Nucleus accumbens (tissue), 56 donors: ENCODE measurements around the gene CHRD.

ENCODE experiments used
- DNase-seq, 56 donors: peaks; one replicate each; lab custom pipeline; 2025; lab: John Stamatoyannopoulos, UW

CHRD gene

GRCh38 chr3:184380185-184380626 lies 352 bp downstream of the CHRD start:
- DNase-seq: peak in 32 of 56 donors; percentile 9 to 72 (median 26)

- no peak for DNase-seq
These were observed 890 bp downstream of the CHRD start for GRCh38 chr3:184380627-184381260.

- no peak for DNase-seq
These were observed 1.7 kb downstream of the CHRD start for GRCh38 chr3:184381261-184382224.

GRCh38 chr3:184382326-184383032 lies 2.6 kb downstream of the CHRD start:
- no peak for DNase-seq

GRCh38 chr3:184383033-184383740 lies 3.3 kb downstream of the CHRD start:
- DNase-seq: no peak

- no peak for DNase-seq
These were observed 4.5 kb downstream of the CHRD start for GRCh38 chr3:184384342-184384741.

GRCh38 chr3:184384856-184385422 lies 5.1 kb downstream of the CHRD start:
- DNase-seq: peak in 3 of 56 donors; percentile 14 to 28 (median 18)

GRCh38 chr3:184386047-184386806 lies 6.4 kb downstream of the CHRD start:
- no peak for DNase-seq

- DNase-seq: no peak
These were observed 7.4 kb downstream of the CHRD start for GRCh38 chr3:184387174-184387714.

GRCh38 chr3:184388164-184388935 lies 8.5 kb downstream of the CHRD start:
- no peak for DNase-seq

GRCh38 chr3:184388936-184389230 lies 9.0 kb downstream of the CHRD start:
- no peak for DNase-seq

- DNase-seq: no peak
These were observed 9.5 kb downstream of the CHRD start for GRCh38 chr3:184389384-184389783.

GRCh38 chr3:184389935-184390528 lies 10.2 kb downstream of the CHRD start:
- DNase-seq: no peak

- DNase-seq: no peak
These were observed 11.4 kb downstream of the CHRD start for GRCh38 chr3:184391266-184391665.

GRCh38 chr3:184395320-184395660 lies 15.4 kb downstream of the CHRD start:
- no peak for DNase-seq

- DNase-seq: peak in 3 of 56 donors; percentile 7 to 30 (median 11)
These were observed 19.6 kb downstream of the CHRD start for GRCh38 chr3:184399410-184399809.

- peak in 9 of 56 donors; percentile 12 to 41 (median 22) for DNase-seq
These were observed 25.5 kb downstream of the CHRD start for GRCh38 chr3:184405075-184406030.
